ENCODE data around the gene XYLB.
A peak's percentile ranks its signal among the peaks of the same experiment; 100 is the strongest.

Gene XYLB

DNA sequence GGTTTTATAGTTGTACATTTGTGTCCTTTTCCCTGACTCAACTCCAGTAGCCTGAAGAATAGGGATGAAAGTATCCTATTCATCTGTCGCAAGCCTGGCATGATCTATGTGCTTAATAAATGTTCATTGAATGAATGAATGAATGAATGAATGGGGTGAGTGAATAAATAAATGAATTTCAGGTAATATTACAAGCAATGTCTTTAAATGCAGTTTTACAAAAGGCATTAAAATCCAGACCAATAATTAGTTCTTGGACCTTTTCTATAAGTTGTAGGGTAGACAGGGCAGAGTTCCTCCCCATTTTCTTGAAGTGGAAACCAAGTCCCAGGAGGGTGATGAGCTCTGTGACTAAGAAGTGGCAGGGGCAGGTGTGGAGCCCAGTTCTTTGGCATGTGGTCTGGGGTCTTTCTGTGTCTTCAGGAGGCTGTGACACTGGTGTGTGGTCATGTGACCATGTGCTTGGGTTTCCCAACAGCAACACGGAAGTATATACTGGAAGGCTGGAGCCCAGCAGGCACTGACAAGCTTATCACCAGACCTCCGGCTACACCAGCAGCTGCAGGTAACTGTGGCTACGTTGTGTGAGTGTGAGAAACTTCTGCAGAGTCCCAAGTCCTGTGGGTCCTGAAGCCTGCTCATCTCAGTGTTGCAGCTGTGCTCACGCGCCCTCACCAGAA lies 18.3 kb downstream of the XYLB start:
- no peak for DNase-seq (ENCODE audit: low read depth)

DNA sequence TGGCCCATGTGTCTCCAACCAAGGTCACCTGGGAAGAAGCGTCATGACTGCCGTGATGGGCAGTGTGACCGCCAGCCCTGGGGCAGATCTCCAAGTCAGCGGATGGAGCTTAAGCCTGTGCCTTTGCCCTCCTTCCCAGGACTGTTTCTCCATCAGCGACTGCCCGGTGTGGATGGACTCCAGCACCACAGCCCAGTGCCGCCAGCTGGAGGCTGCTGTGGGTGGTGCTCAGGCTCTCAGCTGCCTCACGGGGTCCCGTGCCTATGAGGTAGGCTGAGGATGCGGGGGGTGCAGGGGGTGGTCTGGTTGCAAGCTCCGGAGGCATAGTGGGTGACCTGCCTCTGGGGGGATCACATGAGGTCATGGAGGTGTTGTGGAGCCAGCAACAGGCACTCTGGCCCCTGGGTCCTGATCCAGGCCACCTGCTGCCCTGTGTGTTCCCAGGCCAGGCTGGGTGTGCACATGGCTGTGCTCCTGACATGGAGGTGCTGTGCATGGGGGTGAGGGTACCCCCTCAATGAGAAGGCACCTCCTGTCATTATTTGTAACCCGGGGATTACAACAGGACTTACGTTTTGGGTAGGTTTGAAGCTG lies 19.0 kb downstream of the XYLB start:
- no peak for DNase-seq (ENCODE audit: low read depth)

DNA sequence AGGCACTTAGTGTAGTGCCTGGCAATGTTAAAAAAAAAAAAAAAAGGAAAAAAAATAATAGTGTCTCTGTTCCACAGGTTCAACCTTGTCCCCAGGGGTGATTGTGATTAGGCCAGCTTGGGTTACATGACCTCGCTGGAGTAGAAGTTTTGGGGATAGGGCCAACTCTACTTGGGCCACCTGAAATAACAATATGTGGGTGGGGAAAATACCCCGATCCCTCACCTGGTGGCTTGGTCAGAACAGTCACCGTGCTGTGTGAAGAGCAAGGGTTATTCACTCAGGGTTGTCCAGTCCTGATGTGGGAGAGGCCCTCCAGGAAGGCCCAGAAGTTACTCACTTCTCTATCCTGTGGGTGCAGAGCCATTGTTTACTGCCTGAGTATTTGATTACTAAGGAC lies 19.5 kb downstream of the XYLB start:
- DNase-seq (ENCODE audit: low read depth): no peak

DNA sequence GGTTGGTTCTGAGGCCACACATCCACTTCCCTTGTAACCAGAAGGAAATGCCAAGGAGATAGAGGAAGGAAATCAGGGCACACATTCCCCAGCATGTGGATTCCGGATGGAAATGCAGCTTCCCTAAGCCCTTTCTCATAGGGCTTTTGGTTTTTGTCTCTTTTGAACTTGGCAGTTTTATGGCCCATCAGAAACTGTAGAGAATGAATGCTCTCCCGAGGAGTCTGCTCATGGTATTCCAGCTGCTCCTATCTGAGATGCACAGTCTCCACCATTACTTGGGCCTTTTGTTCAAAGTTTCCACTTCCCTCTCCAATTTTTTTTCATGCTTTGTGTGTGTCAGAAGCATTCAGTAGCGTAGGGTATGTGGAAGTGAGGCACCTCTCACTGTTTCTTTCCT lies 21.2 kb downstream of the XYLB start:
- no peak for DNase-seq (ENCODE audit: low read depth)

DNA sequence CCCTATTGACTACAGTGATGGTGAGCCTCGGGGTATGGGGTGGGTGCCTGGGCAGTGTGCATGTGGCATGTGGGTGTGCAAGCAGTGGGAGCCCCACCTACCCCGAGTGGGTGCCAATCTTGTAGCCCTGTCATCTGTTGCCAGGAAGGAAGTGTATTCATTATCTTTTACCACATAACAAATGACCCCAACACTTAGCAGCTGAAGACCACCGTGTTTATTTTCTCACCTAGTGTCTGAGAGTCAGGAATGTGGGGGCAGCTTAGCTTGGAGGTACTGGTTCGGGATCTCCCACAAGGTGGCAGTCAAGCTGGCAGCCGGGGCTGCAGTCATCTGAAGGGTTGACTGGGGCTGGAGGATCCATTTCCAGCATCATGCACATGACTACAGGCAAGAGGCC lies 21.7 kb downstream of the XYLB start:
- no peak for DNase-seq (ENCODE audit: low read depth)

DNA sequence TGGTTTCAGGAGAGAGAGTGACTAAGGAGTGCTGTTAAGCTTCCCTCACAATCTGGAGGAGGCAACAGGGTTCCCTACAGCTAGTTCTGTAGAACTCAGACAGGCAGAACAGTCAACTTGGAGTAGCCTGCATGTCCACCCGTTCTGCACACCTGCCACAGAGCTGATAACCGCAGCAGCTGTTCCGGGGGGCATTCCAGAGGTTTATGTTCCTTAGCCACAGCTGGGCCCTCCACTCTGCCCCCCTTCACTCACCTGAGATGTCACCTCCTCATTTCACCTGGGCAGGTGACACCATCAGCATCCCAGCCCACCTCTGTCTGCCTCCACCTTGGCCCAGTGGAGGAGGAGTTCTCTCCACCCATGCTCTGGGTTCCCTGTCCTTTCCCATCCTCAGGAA lies 22.6 kb downstream of the XYLB start:
- no peak for DNase-seq (ENCODE audit: low read depth)

DNA sequence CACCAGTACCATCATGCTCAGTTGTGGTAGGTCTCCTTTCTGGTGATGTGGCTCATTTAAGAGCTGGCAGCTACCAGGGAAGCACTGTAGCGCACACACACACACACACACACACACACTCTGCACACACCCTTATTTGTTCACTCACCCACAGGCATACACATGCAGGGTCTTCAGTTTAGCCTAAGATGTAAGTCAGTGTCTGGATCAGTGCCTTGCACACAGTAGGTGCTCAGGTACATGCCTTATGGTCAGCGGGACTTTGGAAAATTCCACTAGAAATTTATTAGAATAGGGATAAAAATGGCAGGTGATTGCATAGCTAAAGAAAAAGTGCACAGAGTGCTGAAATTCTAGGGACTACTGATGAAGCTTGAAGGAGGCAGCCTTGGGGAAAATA lies 23.6 kb downstream of the XYLB start:
- DNase-seq (ENCODE audit: low read depth): no peak

DNA sequence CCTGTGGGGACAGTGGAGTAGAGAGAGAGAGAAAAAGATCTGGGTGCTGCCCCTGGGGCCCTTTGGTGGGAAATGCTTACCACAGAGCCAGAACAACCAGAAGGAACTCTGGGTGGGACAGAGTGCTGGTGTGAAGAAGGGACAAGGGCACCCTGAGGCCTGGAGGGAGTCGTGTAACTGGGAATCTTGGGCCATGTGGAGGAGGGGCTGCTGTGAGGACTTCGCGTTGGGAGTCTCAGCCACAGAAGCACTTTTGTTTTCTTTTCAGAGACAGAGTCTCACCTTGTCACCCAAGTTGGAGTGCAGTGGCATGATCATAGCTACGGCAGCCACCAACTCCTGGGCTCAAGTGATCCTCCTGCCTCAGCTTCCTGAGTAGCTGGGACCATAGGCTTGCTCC lies 24.3 kb downstream of the XYLB start:
- DNase-seq (ENCODE audit: low read depth): no peak

DNA sequence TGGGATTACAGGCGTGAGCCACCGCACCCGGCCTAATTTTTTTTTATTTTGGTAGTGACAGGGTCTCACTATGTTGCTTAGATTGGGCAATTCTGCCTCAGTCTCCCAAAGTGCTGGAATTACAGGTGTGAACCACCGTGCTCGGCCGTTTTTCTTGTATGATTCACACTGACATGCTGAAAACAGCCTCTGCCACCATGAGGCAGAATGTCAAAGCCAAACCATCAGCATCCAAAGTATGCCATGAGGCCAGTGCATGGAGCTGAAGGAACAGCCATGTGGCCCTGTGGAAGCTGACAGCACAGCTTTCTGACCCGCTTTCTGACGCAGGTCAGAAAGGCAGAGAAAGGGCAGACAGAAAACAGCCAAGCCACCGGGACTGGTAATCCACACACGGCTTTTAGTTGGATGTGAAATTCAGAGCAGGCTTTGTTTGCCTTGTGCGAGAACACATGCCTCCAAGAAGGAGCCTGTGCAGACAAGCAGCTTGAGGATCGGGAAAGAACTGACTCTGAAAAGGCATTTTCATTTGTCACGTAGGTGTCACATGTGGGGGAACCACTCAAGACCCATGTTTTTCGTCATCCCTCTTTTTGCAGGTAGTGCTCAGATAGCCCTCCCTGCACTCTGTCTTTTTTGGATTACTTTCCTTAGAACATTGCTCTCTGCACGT lies 25.1 kb downstream of the XYLB start:
- no peak for DNase-seq (ENCODE audit: low read depth)

DNA sequence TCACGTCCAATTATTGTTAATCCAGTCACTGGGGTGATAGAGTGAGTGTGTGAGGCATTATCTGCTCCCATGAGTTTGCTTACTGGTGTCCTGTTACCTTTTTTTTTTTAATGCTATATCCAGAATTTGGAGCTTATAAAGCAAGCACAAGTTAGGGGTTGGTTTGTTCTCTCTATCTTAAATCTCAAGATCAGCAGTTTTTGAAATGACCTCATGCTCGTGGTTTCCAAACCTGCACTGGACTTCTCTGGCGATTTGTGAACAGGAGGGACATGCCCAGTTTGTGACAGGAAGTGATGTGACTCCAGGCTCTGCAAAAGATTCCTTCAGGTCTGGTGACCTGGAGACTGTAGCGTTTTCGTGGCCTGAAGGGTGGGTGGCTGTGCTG lies 25.6 kb downstream of the XYLB start:
- DNase-seq (ENCODE audit: low read depth): no peak

DNA sequence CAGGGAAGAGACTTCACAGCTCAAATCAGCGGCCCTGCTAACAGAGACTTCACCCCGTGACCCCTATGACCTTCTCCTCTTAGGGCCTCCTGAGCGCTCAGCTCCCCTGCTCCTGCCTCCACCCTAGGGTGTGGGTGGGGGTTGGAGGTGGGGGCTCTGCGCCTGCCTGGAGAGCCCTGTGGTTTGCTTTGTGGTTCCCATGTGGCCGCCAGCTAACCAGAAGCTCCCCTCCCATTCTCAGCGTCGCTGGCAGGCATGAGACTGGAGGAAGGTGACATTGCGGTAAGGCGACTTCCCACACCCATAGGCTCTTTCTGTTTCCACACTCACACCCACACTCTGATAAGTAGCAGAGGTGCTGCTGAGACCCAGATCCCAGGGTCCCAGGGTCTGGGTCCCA lies 27.6 kb downstream of the XYLB start:
- peak; percentile 26 for DNase-seq (ENCODE audit: low read depth)

DNA sequence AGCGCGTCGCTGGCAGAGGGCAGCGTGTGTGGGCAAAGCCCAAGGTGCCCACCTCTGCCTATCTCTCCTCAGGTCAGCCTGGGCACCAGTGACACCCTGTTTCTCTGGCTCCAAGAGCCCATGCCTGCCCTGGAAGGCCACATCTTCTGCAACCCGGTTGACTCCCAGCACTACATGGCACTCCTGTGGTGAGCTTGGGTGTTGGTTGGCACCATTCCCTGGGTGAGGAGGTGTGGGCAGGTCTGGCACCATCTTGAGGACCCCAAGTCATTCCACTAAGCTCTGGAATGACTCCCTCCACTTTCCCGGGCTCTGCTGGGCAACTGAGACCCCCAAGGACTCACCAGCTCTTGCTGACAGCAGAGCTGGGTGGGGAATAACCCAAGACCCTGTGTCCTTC lies 28.5 kb downstream of the XYLB start:
- no peak for DNase-seq (ENCODE audit: low read depth)

DNA sequence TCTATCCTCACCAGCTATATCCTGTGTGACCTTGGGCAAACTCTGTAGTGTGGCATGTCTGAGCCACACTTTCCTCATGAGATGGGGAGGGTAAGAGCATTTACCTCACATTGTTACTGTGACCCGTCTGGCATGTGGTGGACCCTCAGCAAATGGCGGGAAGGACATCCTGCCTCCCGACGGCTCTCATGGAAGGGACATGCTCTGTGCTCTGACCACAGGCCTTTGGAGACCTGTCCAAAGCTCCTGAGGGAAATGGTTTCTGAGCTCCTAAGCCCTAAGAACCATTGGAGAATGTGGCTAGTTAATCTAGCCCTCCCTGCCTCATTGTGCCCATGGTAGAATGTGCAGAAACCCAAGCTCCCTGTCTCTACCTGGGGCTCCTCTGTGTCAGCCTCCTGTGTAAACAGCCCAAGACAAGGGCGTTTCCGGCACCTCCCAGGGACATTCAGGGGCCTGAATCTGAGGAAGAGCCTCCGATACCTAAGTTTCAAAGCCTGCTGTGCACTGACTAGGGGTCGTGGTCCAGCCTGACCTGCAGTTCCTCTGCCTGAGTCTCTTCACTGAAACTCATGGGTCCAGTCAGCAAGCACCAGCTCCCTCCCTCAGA lies 29.0 kb downstream of the XYLB start:
- DNase-seq (ENCODE audit: low read depth): no peak

DNA sequence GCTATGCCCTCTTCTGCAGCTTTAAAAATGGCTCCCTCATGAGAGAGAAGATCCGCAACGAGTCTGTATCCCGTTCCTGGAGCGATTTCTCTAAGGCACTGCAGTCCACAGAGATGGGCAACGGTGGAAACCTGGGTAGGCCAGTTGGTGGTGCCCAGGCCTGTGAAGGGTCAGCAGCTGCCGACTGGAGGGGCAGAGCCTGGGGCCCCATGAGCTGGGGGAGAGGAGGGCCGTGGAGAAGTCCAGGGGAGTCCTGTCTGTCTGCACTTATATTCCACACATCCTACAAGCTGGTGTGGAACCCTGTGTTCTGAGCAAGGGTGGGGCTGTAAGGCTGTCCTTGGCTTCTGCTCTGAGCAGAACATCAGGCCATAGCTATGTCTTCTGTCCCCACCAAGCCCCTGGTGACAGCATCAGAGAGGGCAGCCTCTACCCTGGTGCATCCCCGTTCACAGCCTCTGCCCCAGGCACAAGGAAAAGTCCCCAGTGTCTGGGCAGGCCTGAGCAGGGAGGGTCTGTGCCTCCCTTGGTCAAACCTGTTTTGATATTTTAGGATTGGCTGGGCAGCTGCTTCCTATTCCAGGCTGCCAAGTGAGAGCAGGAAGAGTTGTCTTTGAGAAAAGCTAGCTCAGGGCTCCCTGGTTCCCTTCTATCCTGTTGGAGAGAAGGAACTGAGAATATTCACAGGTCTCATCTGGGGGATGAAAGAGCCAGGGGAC lies 29.7 kb downstream of the XYLB start:
- no peak for DNase-seq (ENCODE audit: low read depth)

DNA sequence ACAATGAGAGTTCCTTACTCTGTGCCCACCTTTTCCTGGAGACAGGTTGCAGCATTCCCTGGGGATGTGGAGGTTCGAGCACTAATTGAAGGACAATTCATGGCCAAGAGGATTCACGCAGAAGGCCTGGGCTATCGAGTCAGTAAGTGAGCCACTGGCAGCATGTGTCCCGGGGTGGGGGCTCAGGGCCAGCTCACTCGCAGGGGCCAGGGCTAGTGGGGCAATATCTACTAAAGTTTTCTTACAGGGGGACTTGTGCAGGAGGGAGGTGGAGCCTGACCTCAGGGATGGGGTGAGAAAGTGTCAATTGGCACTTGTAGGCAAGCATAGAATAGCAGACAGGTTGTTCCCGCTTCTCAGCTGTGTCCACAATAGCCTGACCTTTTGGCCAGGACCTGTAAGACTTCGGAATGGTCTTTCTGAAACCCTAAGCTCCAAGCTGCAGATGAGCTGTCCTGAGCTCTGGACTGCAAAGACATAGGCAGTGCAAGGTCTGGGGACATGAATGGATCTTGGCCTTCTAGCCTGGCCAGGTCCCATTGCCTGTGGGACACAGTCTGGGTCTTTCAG lies 32.7 kb downstream of the XYLB start:
- no peak for DNase-seq (ENCODE audit: low read depth)

DNA sequence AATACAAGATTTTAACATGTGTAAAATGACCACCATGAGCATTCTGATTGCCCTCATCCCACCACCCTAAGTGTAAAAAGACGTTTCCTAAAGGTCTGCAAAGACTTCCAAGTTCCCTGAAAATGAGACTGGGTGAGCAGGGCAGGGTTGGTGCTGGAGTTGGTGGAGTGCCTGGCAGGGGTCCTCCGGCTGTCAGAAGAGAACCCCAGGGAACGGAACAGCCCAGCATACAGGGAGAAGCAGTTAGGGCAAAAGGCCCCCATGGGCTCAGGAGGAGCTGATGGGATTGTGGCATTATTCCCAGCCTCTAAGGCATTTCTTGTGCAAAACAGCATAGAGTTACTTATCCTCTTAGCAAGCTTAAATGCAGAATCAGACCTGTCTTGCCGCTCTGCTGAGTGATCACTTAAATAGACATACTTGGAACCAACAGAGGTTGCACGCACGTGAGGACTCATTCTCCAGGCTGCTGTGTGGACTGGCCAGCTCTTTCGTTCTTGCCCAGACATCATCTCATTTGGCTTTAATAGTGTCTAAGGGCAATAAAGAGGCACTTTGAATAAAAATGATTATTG lies 36.0 kb downstream of the XYLB start:
- DNase-seq (ENCODE audit: low read depth): no peak

DNA sequence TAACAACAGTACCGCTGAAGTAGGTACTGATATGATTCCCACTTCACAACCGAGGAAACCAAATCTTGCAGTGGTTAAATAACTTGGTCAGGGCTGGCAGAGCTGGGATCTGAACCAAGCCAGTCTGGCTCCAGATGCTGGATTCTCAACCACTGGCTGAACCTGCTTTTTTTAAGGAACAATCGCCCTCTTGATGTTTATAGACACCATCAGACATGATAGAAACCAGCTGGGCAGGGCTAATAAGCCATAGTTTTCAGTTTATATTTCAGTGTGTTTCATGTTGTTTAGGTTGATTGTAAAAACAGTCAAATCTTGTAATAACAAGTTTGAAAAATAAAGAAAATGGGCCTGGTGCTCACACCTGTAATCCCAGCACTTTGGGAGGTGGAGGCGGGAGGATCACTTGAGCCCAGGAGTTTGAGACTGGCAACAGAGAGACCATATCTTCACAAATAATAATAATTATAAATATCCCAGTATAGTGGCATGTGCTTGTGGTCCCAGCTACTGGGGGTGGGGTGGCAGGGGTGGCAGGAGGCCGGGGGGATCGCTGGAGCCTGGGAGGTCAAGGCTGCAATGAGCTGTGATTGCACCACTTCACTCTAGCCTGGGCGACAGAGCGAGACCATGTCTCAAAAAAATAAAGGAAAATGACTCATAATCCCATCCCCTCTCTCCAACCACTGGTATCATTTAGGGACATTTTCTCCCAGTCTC lies 36.7 kb downstream of the XYLB start:
- no peak for DNase-seq (ENCODE audit: low read depth)

DNA sequence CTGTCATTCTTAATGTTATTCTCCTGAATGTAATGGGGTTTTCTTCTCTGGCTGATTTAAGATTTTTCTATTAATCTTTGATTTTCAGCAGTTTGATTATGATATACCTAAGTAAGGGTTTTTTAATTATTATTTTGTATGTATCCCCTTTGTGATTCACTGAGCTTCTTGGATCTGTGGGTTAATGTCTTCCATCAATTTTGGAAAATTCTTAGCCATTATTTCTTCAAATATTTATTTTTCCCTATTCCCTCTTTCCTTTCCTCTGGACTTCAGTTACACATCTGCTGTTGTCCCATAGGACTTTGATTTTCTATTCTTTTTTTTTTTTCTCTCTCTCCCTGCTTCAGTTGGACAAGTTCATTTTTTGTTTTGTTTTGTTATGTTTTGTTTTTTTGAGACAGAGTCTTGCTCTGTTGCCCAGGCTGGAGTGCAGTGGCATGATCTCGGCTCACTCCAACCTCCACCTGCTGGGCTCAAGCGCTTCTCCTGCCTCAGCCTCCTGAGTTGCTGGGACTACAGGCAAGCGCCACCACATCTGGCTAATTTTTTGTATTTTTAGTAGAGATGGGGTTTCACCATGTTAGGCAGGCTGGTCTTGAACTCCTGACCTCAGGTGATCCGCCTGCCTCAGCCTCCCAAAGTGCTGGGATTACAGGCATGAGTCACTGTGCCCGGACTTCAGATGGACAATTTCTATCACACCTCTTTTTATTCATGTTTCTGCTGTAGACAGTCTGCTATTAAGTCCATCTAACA lies 40.6 kb downstream of the XYLB start:
- no peak for DNase-seq (ENCODE audit: low read depth)

DNA sequence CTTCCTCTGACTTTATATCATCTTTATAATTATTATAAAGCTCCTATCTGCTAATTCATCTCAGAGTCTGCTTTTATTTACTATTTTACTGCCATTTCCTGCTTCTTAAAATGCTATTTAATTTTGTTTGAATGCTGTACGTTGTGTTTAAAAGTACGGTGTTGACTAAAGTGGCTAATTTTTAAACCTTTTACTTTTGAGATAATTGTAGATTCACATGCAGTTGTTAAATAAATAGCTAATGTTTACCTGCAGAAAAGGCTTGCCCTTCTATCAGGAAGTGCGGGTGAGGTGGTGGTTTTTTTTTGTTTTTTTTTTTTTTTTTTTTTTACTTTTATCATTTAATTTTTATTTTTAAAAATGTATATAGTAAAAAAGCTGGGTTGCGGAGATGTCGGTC lies 41.3 kb downstream of the XYLB start:
- DNase-seq (ENCODE audit: low read depth): no peak

DNA sequence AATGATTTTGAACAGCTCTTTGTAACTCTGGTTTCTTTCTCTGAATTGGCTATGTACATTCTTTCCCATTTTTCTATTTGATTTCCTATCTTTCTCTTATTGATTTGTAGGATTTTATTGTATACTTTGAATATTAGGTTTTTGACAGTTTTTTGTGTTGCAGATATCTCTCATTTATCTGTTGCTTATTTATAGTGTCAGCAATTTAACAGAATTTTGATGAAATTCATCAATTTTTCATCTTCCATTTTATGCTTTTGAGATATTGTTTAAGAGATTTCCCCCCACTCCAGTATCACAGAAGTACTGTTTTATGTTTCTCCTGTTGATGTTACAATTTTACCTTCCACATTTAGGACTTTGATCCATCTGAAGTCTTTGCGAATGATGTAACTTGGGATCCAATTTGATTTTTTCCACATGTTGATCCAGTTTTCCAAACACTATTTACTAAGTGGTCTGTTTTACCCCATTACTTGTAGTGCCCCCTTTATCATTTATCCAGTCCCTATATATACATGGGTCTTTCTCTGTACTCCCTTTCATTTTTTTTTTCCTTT lies 46.1 kb downstream of the XYLB start:
- no peak for DNase-seq (ENCODE audit: low read depth)

Data from stimulated activated CD8-positive, alpha-beta memory T cell treated with anti-CD3 and anti-CD28 coated beads, Interleukin-4, amount 100 ng/mL, for 24 hours (primary cell).